ENCODE measurements around the gene CBX2. TPM values are rescaled to one million over a fixed set of nuclear protein-coding genes. Genes with fewer than 3 reads are reported as not detected.

Gene CBX2
- total and polyA plus RNA-seq, 12 donors: 0.06 to 3.4 (median 0.82) TPM

GRCh38 chr17:79806863-79807720, 29.1 kb downstream of the CBX2 start:
- no peak overlapping the region for H3K27ac ChIP-seq
- H3K27me3 ChIP-seq: peaks cover 87% of the 10 kb centered on the region
- no peak for DNase-seq
- WGBS, 4 donors: 16 to 25% (median 23%) methylated on average over 13 of the region's 13 CpGs
- H3K36me3 ChIP-seq (replicated peaks in 1 of 2): no peaks in the 10 kb centered on the region
- H3K4me1 ChIP-seq (replicated peaks in 1 of 2): peaks cover 0 to 12% of the 10 kb centered on the region in 2 donors
- TF ChIP-seq POLR2A (IDR thresholded peaks at IDR 0.05) (no peak), CTCF (IDR thresholded peaks at IDR 0.05) (no peak)
- intact Hi-C loops (cut with DNase I): no loop called here
- H3K9me3 ChIP-seq (replicated peaks in 1 of 3): no peaks in the 10 kb centered on the region
- H3K4me3 ChIP-seq: no peak overlapping the region

- no peak for TF ChIP-seq POLR2A (IDR thresholded peaks at IDR 0.05)
- TF ChIP-seq CTCF (IDR thresholded peaks at IDR 0.05): peak in 4 of 6 experiments; percentile 26 to 37 (median 28)
- Histone ChIP-seq H3K27me3 (peaks cover 84% of the 10 kb centered on the region), H3K4me3 (no peak overlapping the region), H3K36me3 (replicated peaks in 1 of 2) (no peaks in the 10 kb centered on the region), H3K4me1 (replicated peaks in 1 of 2) (peaks cover 0 to 19% of the 10 kb centered on the region in 2 donors), H3K27ac (no peak overlapping the region), H3K9me3 (replicated peaks in 1 of 3) (no peaks in the 10 kb centered on the region)
- intact Hi-C loops (cut with DNase I): no loop called here
- WGBS, 4 donors: 14 to 24% (median 18%) methylated on average over 5 to 20 of the region's 20 CpGs
- DNase-seq: peak in 1 of 7 donors; percentile 34
Measured at GRCh38 chr17:79808763-79809529, 31.0 kb downstream of the CBX2 start.

GRCh38 chr17:79809530-79810129, 31.7 kb downstream of the CBX2 start:
- no peak for TF ChIP-seq POLR2A (IDR thresholded peaks at IDR 0.05)
- TF ChIP-seq CTCF (IDR thresholded peaks at IDR 0.05): no peak
- no peak for DNase-seq
- H3K4me3 ChIP-seq: no peak overlapping the region
- peaks cover 84% of the 10 kb centered on the region for H3K27me3 ChIP-seq
- H3K27ac ChIP-seq: no peak overlapping the region
- H3K4me1 ChIP-seq (replicated peaks in 1 of 2): peaks cover under 1 to 22% of the 10 kb centered on the region in 2 donors
- intact Hi-C loops (cut with DNase I): no loop called here
- H3K9me3 ChIP-seq (replicated peaks in 1 of 3): no peaks in the 10 kb centered on the region
- H3K36me3 ChIP-seq (replicated peaks in 1 of 2): no peaks in the 10 kb centered on the region
- WGBS, 4 donors: 2 to 9% (median 3%) methylated on average over 6 to 40 of the region's 40 CpGs
